T-helper 17 cell (primary cell): ENCODE measurements around the gene GALNT16. TPM values are rescaled to one million over a fixed set of nuclear protein-coding genes. Genes with fewer than 3 reads are reported as not detected.
A peak's percentile ranks its signal among the peaks of the same experiment; 100 is the strongest.

ENCODE experiments used
- ATAC-seq: fragments of 150-1000 bp; cut with Tn5 transposase; 2 replicates; pipeline ENCODE4 v1.10.0; 2021; ENCODE audit warnings: mild to moderate bottlenecking, moderate library complexity
- DNase-seq, 3 donors: peaks; one replicate each; pipeline versions ENCODE4 v3.0.0 to v3.0.0-alpha.2; 2020 to 2021
- H3K9me3 ChIP-seq: one replicate; pipeline ENCODE4 v1.7.0; 2013; ENCODE audit warnings: low read length, mild to moderate bottlenecking; ENCODE audit not compliant: control insufficient read depth, poor library complexity, severe bottlenecking
- H3K27ac Mint-ChIP-seq: one replicate; pipeline ENCODE4 v1.8.0; 2022; ENCODE audit warnings: mild to moderate bottlenecking, moderate library complexity, mixed read lengths
- H3K27me3 Mint-ChIP-seq: one replicate; pipeline ENCODE4 v1.8.0; 2022; ENCODE audit warnings: mixed read lengths
- H3K36me3 Mint-ChIP-seq: one replicate; pipeline ENCODE4 v1.8.0; 2022; ENCODE audit warnings: low read depth, mixed read lengths
- H3K4me1 Mint-ChIP-seq: one replicate; pipeline ENCODE4 v1.8.0; 2022; ENCODE audit warnings: mild to moderate bottlenecking, mixed read lengths
- H3K4me3 Mint-ChIP-seq: one replicate; pipeline ENCODE4 v1.8.0; 2022; ENCODE audit warnings: mild to moderate bottlenecking, moderate library complexity, mixed read lengths
- total RNA-seq, 4 donors: library from RNA in 2 of 4; stranded (reverse) in 2 of 4; gene quantifications; one replicate each; pipeline ENCODE4 v1.2.3 and lab custom pipeline; 2022 to 2026

The GALNT16 gene
- total RNA-seq, 2 donors from 2014 or later = 0.05 TPM

GRCh38 chr14:69392481-69392880 is 132.5 kb downstream of the GALNT16 start:
- Mint-ChIP-seq H3K27ac (no peak overlapping the region), H3K27me3 (no peaks in the 10 kb centered on the region), H3K36me3 (peaks cover 17% of the 10 kb centered on the region), H3K4me3 (peak overlapping the region; percentile 52), H3K4me1 (peaks cover 53% of the 10 kb centered on the region)
- no peak for DNase-seq
- no peaks in the 10 kb centered on the region for H3K9me3 ChIP-seq
- no peak for ATAC-seq

- H3K27ac Mint-ChIP-seq = peak overlapping the region; percentile 99
Observed at GRCh38 chr14:69395929-69396328, 136.0 kb downstream of the GALNT16 start.

GRCh38 chr14:69398053-69398817 is 138.3 kb downstream of the GALNT16 start, which contains the start of the genes ERH and SLC39A9:
Gene ERH, minus strand, starts transcription at chr14:69398299. Its CDS starts 66 bp downstream, at chr14:69398233.
Gene SLC39A9, plus strand, starts transcription at chr14:69398692. Its CDS starts 678 bp downstream, at chr14:69399370.
- H3K4me1 Mint-ChIP-seq = peaks cover 39% of the 10 kb centered on the region
- ATAC-seq (peak; percentile 86), DNase-seq (peak; percentile 84 to 88 (median 87))
- H3K36me3 Mint-ChIP-seq = peaks cover 2% of the 10 kb centered on the region
- H3K4me3 Mint-ChIP-seq = peak within 1 kb of the TSS; percentile 92
- H3K27ac Mint-ChIP-seq = peak within 1 kb of the TSS; percentile 99
- no peaks in the 10 kb centered on the region for H3K27me3 Mint-ChIP-seq
- H3K9me3 ChIP-seq = no peaks in the 10 kb centered on the region

More at GRCh38 chr14:69395929-69396328, 136.0 kb downstream of the GALNT16 start:
- H3K36me3 Mint-ChIP-seq = peaks cover 12% of the 10 kb centered on the region
- H3K4me3 Mint-ChIP-seq = peak overlapping the region; percentile 28
- no peaks in the 10 kb centered on the region for H3K27me3 Mint-ChIP-seq
- no peaks in the 10 kb centered on the region for H3K9me3 ChIP-seq
- DNase-seq (no peak), ATAC-seq (no peak)
- H3K4me1 Mint-ChIP-seq = peaks cover 57% of the 10 kb centered on the region

- Mint-ChIP-seq H3K4me1 (peaks cover 36% of the 10 kb centered on the region), H3K36me3 (peaks cover 2% of the 10 kb centered on the region), H3K4me3 (peak overlapping the region; percentile 92), H3K27ac (peak overlapping the region; percentile 99), H3K27me3 (no peaks in the 10 kb centered on the region)
- ATAC-seq (no peak), DNase-seq (no peak)
- H3K9me3 ChIP-seq = no peaks in the 10 kb centered on the region
Observed at GRCh38 chr14:69398818-69399210, 138.9 kb downstream of the GALNT16 start.

- peak overlapping the region; percentile 99 for H3K27ac Mint-ChIP-seq
- H3K27me3 Mint-ChIP-seq = no peaks in the 10 kb centered on the region
- peak overlapping the region; percentile 92 for H3K4me3 Mint-ChIP-seq
- H3K4me1 Mint-ChIP-seq = peaks cover 37% of the 10 kb centered on the region
- no peaks in the 10 kb centered on the region for H3K9me3 ChIP-seq
- no peak for ATAC-seq
- peaks cover 3% of the 10 kb centered on the region for H3K36me3 Mint-ChIP-seq
- DNase-seq = no peak
Observed at GRCh38 chr14:69399750-69400149, 139.8 kb downstream of the GALNT16 start.

- H3K27me3 Mint-ChIP-seq = no peaks in the 10 kb centered on the region
- peak overlapping the region; percentile 92 for H3K4me3 Mint-ChIP-seq
- peak overlapping the region; percentile 99 for H3K27ac Mint-ChIP-seq
- peaks cover 5% of the 10 kb centered on the region for H3K36me3 Mint-ChIP-seq
- no peak for DNase-seq
- H3K9me3 ChIP-seq = no peaks in the 10 kb centered on the region
- peaks cover 38% of the 10 kb centered on the region for H3K4me1 Mint-ChIP-seq
- no peak for ATAC-seq
Observed at GRCh38 chr14:69400154-69400553, 140.2 kb downstream of the GALNT16 start.

- H3K27me3 Mint-ChIP-seq = no peaks in the 10 kb centered on the region
- peaks cover 5% of the 10 kb centered on the region for H3K36me3 Mint-ChIP-seq
- peaks cover 24% of the 10 kb centered on the region for H3K4me1 Mint-ChIP-seq
- H3K9me3 ChIP-seq = no peaks in the 10 kb centered on the region
- no peak overlapping the region for H3K4me3 Mint-ChIP-seq
- no peak for ATAC-seq
- DNase-seq = no peak
- H3K27ac Mint-ChIP-seq = no peak overlapping the region
Observed at GRCh38 chr14:69401841-69402240, 141.9 kb downstream of the GALNT16 start.

- no peaks in the 10 kb centered on the region for H3K9me3 ChIP-seq
- Mint-ChIP-seq H3K4me1 (peaks cover 19% of the 10 kb centered on the region), H3K27ac (no peak overlapping the region), H3K4me3 (no peak overlapping the region), H3K27me3 (no peaks in the 10 kb centered on the region), H3K36me3 (peaks cover 7% of the 10 kb centered on the region)
- no peak for ATAC-seq
- DNase-seq = no peak
Observed at GRCh38 chr14:69404478-69404877, 144.5 kb downstream of the GALNT16 start.

- Mint-ChIP-seq H3K4me1 (peaks cover 19% of the 10 kb centered on the region), H3K27me3 (no peaks in the 10 kb centered on the region), H3K4me3 (no peak overlapping the region), H3K36me3 (peaks cover 7% of the 10 kb centered on the region), H3K27ac (no peak overlapping the region)
- DNase-seq = no peak
- H3K9me3 ChIP-seq = no peaks in the 10 kb centered on the region
- ATAC-seq = no peak
Observed at GRCh38 chr14:69404883-69405282, 144.9 kb downstream of the GALNT16 start.

- Mint-ChIP-seq H3K36me3 (peaks cover 7% of the 10 kb centered on the region), H3K4me1 (peaks cover 13% of the 10 kb centered on the region), H3K27me3 (no peaks in the 10 kb centered on the region), H3K4me3 (no peak overlapping the region), H3K27ac (no peak overlapping the region)
- DNase-seq = no peak
- no peaks in the 10 kb centered on the region for H3K9me3 ChIP-seq
- no peak for ATAC-seq
Observed at GRCh38 chr14:69405762-69406161, 145.8 kb downstream of the GALNT16 start.

Other genes starting within 250 kb of the GALNT16 start
- 10 to 100 TPM; 55.0 to 61.6 TPM for gene DCAF5, start 107.0 kb upstream of the GALNT16 start, total RNA-seq
- gene EXD2, start 68.7 kb upstream of the GALNT16 start, total RNA-seq = 1 to 10 TPM; 4.6 to 5.1 TPM
- 100 to 1,000 TPM; 102 to 118 TPM for gene ERH, start 138.1 kb downstream of the GALNT16 start, total RNA-seq
- gene SLC39A9, start 138.5 kb downstream of the GALNT16 start, total RNA-seq = 10 to 100 TPM; 27.6 to 31.0 TPM
- under 1 TPM; 0.70 to 0.99 TPM for gene PLEKHD1, start 224.6 kb downstream of the GALNT16 start, total RNA-seq